ENCODE measurements around the gene MACO1. TPM values are rescaled to one million over a fixed set of nuclear protein-coding genes. Genes with fewer than 3 reads are reported as not detected.
A peak's percentile ranks its signal among the peaks of the same experiment; 100 is the strongest.

The MACO1 gene
- total and polyA plus RNA-seq, 9 of the 15 experiments (the other 6 are each of a cell fraction or from before 2014, with no cell fraction given), result 4.6 to 28.4 (median 21.7) TPM

DNA sequence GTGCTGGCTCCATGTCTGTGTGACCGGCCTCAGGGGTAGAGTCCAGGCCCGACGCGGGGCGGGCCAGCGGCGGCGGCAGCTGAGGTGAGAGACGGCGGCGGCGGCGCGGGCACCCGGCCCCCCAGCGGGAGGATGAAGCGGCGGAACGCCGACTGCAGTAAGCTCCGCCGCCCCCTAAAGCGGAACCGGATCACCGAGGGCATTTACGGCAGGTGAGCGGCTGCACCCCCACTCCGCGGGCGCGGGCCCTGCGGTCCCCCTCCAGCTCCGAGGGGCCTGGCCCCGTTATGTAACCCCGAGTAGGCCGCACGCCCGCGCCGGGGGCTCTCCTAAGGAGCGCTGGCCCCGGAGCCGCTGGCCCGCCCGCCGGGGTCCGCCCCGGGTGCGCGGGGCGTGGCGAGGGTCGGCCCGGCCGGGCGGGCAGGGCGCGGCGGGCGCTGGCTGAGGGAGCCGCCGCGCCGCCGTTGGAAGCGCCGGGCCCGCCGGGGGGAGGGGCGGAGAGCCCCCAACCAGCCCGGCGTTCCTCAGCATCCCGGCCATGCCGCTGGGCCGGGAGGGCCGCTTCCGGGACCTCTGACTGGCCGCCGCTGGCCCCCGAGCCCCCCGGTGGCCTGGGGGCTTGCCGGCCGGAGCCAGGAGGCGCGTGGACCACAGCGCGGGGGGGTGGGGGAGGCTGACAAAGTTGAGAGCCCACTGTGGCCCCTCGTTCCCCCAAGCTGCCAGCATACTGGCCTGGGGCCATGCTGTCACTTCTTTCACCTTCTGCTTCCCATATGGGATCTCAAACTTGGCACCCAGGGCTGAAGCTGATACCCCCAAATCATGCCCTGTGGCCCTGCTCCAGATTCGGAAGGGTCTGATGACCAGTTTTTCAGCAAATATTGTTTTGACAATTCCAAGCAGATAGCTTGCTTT lies 527 bp downstream of the MACO1 start (continued):
- TF ChIP-seq ARID4B (CRISPR knock-in tag; IDR thresholded peaks at IDR 0.05), result peak; percentile 65
- no peak for TF ChIP-seq MED1 (CRISPR knock-in tag; IDR thresholded peaks at IDR 0.05; ENCODE audit: borderline replicate concordance)
- TF ChIP-seq ZNF133 (CRISPR knock-in tag; IDR thresholded peaks at IDR 0.05), result no peak
- no peak for TF ChIP-seq BRF1 (IDR thresholded peaks at IDR 0.05; ENCODE audit: borderline replicate concordance, extremely low read depth, insufficient read length)
- TF ChIP-seq POLR2AphosphoS5 (IDR thresholded peaks at IDR 0.05; ENCODE audit: control insufficient read depth, insufficient read depth, low read depth, low read length), result peak; percentile 65; the same call in 1 of the 2 replicates
- TF ChIP-seq CC2D1A (IDR thresholded peaks at IDR 0.05), result no peak
- TF ChIP-seq PPARD (CRISPR knock-in tag; IDR thresholded peaks at IDR 0.05), result no peak
- TF ChIP-seq CCNT2 (IDR thresholded peaks at IDR 0.05; ENCODE audit: borderline replicate concordance, extremely low read depth, insufficient read length, low read depth, low read length), result peak; percentile 63
- TF ChIP-seq, protein P1, sequence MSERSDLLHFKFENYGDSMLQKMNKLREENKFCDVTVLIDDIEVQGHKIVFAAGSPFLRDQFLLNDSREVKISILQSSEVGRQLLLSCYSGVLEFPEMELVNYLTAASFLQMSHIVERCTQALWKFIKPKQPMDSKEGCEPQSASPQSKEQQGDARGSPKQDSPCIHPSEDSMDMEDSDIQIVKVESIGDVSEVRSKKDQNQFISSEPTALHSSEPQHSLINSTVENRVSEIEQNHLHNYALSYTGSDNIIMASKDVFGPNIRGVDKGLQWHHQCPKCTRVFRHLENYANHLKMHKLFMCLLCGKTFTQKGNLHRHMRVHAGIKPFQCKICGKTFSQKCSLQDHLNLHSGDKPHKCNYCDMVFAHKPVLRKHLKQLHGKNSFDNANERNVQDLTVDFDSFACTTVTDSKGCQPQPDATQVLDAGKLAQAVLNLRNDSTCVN (CRISPR knock-in tag; IDR thresholded peaks at IDR 0.05), result no peak
- no peak for TF ChIP-seq ZNF41 (CRISPR knock-in tag; conservative IDR thresholded peaks at IDR 0.05)
- TF ChIP-seq FOSL1 (tag; conservative IDR thresholded peaks at IDR 0.05), result peak; percentile 34; the same call in 1 of the 2 replicates
- TF ChIP-seq WHSC1 (IDR thresholded peaks at IDR 0.05; ENCODE audit: low read length), result no peak
- TF ChIP-seq ZNF780A (CRISPR knock-in tag; IDR thresholded peaks at IDR 0.05), result no peak
- TF ChIP-seq ASH1L (IDR thresholded peaks at IDR 0.05; ENCODE audit: borderline replicate concordance, low read depth, partially characterized antibody), result no peak
- TF ChIP-seq NFIC (IDR thresholded peaks at IDR 0.05), result peak; percentile 38; the same call in 1 of the 2 replicates
- no peak for TF ChIP-seq SMARCE1 (IDR thresholded peaks at IDR 0.05)
- peak; percentile 70; the same call in 1 of the 2 replicates for TF ChIP-seq POLR2G (IDR thresholded peaks at IDR 0.05; ENCODE audit: low read depth, low read length)
- TF ChIP-seq C11orf30 (IDR thresholded peaks at IDR 0.05; ENCODE audit: low read depth), result no peak
- TF ChIP-seq ADNP (tag; IDR thresholded peaks at IDR 0.05), result no peak
- no peak for TF ChIP-seq E2F1 (CRISPR knock-in tag; IDR thresholded peaks at IDR 0.05)
- TF ChIP-seq ZNF253 (CRISPR knock-in tag; conservative IDR thresholded peaks at IDR 0.05), result no peak
- no peak for TF ChIP-seq PTRF (tag; IDR thresholded peaks at IDR 0.05)

Data from K562 (cell line).